GM18861 (cell line): Measurements from ENCODE around the gene NBAS.
"Not testable (repeated sequence)": the region's sequence is repeated elsewhere in the genome, so short reads cannot be mapped to it uniquely, and the experiment has no call there.

Experiments used
- ATAC-seq: cut with Tn5 transposase; IDR thresholded peaks from one replicate; pipeline ENCODE4 v1.9.1; 2021; ENCODE audit not compliant: unreplicated experiment

NBAS gene

GRCh38 chr2:15323227-15323626, 237.9 kb downstream of the NBAS start:
- ATAC-seq: no peak

- ATAC-seq: not testable (repeated sequence)
Measured at GRCh38 chr2:15321481-15321880, 239.7 kb downstream of the NBAS start.

GRCh38 chr2:15316370-15316814, 244.7 kb downstream of the NBAS start:
- no peak for ATAC-seq

GRCh38 chr2:15315411-15315810, 245.7 kb downstream of the NBAS start:
- no peak for ATAC-seq

- peak; percentile 79 for ATAC-seq
Measured at GRCh38 chr2:15313657-15314056, 247.5 kb downstream of the NBAS start.

- no peak for ATAC-seq
Measured at GRCh38 chr2:15311926-15312325, 249.2 kb downstream of the NBAS start.

GRCh38 chr2:15311201-15311907, 249.8 kb downstream of the NBAS start:
- peak; percentile 50 for ATAC-seq

GRCh38 chr2:15307526-15307925, 253.6 kb downstream of the NBAS start:
- no peak for ATAC-seq

- ATAC-seq: no peak
Measured at GRCh38 chr2:15306706-15307105, 254.4 kb downstream of the NBAS start.

GRCh38 chr2:15303874-15304273, 257.3 kb downstream of the NBAS start:
- ATAC-seq: no peak

- no peak for ATAC-seq
Measured at GRCh38 chr2:15302154-15302553, 259.0 kb downstream of the NBAS start.

GRCh38 chr2:15300624-15301573, 260.2 kb downstream of the NBAS start:
- no peak for ATAC-seq

- no peak for ATAC-seq
Measured at GRCh38 chr2:15299904-15300520, 261.1 kb downstream of the NBAS start.

- ATAC-seq: no peak
Measured at GRCh38 chr2:15298770-15299169, 262.4 kb downstream of the NBAS start.

GRCh38 chr2:15293262-15293937, 267.7 kb downstream of the NBAS start:
- ATAC-seq: peak; percentile 96

GRCh38 chr2:15287447-15288184, 273.5 kb downstream of the NBAS start:
- ATAC-seq: no peak

- ATAC-seq: no peak
Measured at GRCh38 chr2:15284614-15285013, 276.5 kb downstream of the NBAS start.

GRCh38 chr2:15281681-15282080, 279.5 kb downstream of the NBAS start:
- no peak for ATAC-seq

- no peak for ATAC-seq
Measured at GRCh38 chr2:15279201-15279876, 281.8 kb downstream of the NBAS start.

GRCh38 chr2:15278296-15278695, 282.8 kb downstream of the NBAS start:
- ATAC-seq: no peak
